GM12878 (cell line): ENCODE data around the gene PEMT. TPM values are rescaled to one million over a fixed set of nuclear protein-coding genes. Genes with fewer than 3 reads are reported as not detected.

Source experiments
- CREB1 ChIP-seq: IDR thresholded peaks from 2 replicates; pipeline ENCODE4 v1.6.1; 2012; ENCODE audit warnings: low read depth, mild to moderate bottlenecking, inconsistent platforms
- CREM ChIP-seq: IDR thresholded peaks from 2 replicates; pipeline ENCODE4 v1.6.1; 2014; ENCODE audit warnings: antibody characterized with exemption, low read depth
- ELK1 ChIP-seq: IDR thresholded peaks from 2 replicates; pipeline ENCODE4 v1.6.1; 2012; ENCODE audit warnings: low read depth, low read length, improper control_type of control experiment
- ESRRA ChIP-seq: IDR thresholded peaks from 2 replicates; pipeline ENCODE4 v1.6.1; 2012; ENCODE audit warnings: mild to moderate bottlenecking, low read length, improper control_type of control experiment
- FOXM1 ChIP-seq: IDR thresholded peaks from 2 replicates; pipeline ENCODE4 v1.6.1; 2012; ENCODE audit warnings: low read depth, mild to moderate bottlenecking, inconsistent platforms, low read length, moderate library complexity
- GABPA ChIP-seq: IDR thresholded peaks from 2 replicates; pipeline ENCODE4 v1.6.1; 2014; ENCODE audit warnings: antibody characterized with exemption, low read depth, mild to moderate bottlenecking, inconsistent platforms
- HDAC2 ChIP-seq: fragments of 200-600 bp; sonication (generic); IDR thresholded peaks from 2 replicates; pipeline ENCODE4 v1.6.1; 2017
- PAX8 ChIP-seq: fragments of 450-650 bp; IDR thresholded peaks from 2 replicates; pipeline ENCODE4 v1.6.1; 2017; ENCODE audit warnings: mild to moderate bottlenecking, moderate library complexity
- RAD21 ChIP-seq: IDR thresholded peaks from 2 replicates; pipeline ENCODE4 v1.6.1; 2011; ENCODE audit warnings: mild to moderate bottlenecking, low read depth, low read length, moderate library complexity; ENCODE audit not compliant: insufficient read depth
- RELB ChIP-seq: fragments of 450-650 bp; IDR thresholded peaks from 2 replicates; pipeline ENCODE4 v1.6.1; 2017; ENCODE audit warnings: low read depth, mild to moderate bottlenecking, moderate library complexity
- TCF7 ChIP-seq: IDR thresholded peaks from 2 replicates; pipeline ENCODE4 v1.6.1; 2014; ENCODE audit warnings: antibody characterized with exemption, borderline replicate concordance
- ZBTB11 ChIP-seq: fragments of 450-650 bp; formaldehyde crosslinking; IDR thresholded peaks from 2 replicates; pipeline ENCODE4 v1.5.0; 2022; ENCODE audit warnings: mild to moderate bottlenecking, missing genetic modification characterization
- ZBTB33 ChIP-seq: fragments of 450-650 bp; IDR thresholded peaks from 2 replicates; pipeline ENCODE4 v1.6.1; 2017; ENCODE audit warnings: mild to moderate bottlenecking
- polyA plus RNA-seq, 11 experiments: library from polyadenylated mRNA; depleted of rRNA in 4 of 11; unstranded in 6 of 11; stranded (reverse) in 5 of 11; fragments of >200 nt; fragmentation: Nextera tagmentation in 4 of 11; fragmentation: Illumina TruSeq in 1 of 11; extraction: Ambion mirVana in 4 of 11; extraction: Trizol in 1 of 11; gene quantifications; 1 replicate in 1 of 11; 2 replicates in 10 of 11; pipeline versions ENCODE4 v1.2.1 to v1.2.3, GENCODE V29; 2011 to 2016; ENCODE audit warnings: inconsistent platforms in 2 of 11, missing spikeins in 2 of 11, low read depth in 1 of 11
- total RNA-seq, 4 experiments: library from RNA; depleted of rRNA in 3 of 4; stranded (reverse); fragments of >200 nt in 3 of 4; fragmentation: Illumina TruSeq in 1 of 4; extraction: Trizol in 1 of 4; gene quantifications; 2 replicates each; pipeline versions ENCODE4 v1.2.1 to v1.2.3, GENCODE V29; 2013 to 2021

PEMT gene
- total and polyA plus RNA-seq, 10 of the 15 experiments (the other 5 are each of a cell fraction or from before 2014, with no cell fraction given), result 2.8 to 44.7 (median 25.4) TPM

GRCh38 chr17:17575360-17576251 is 15.9 kb downstream of the PEMT start (continued):
- TF ChIP-seq ZBTB33 (no peak), ELK1 (no peak), TCF7 (no peak), RELB (no peak), CREB1 (no peak), PAX8 (no peak), FOXM1 (no peak), ZBTB11 (CRISPR knock-in tag) (no peak), ESRRA (no peak), HDAC2 (no peak), GABPA (no peak), RAD21 (no peak), CREM (no peak)
